ENCODE results near the gene RAD51AP1. TPM values are rescaled to one million over a fixed set of nuclear protein-coding genes. Genes with fewer than 3 reads are reported as not detected.

RAD51AP1 gene
- polyA plus RNA-seq, 3 donors: 1.0 to 1.4 (median 1.3) TPM

- no peaks in the 10 kb centered on the region for H3K27me3 ChIP-seq (ENCODE audit: control insufficient read depth in 2 of 2, insufficient read depth in 2 of 2, low read length in 2 of 2)
- Mint-ChIP-seq H3K27ac (peak overlapping the region in 1 of 7 donors; percentile 8), H3K27me3 (ENCODE audit: low read depth in 3 of 3) (peaks cover 6 to 8% (median 7%) of the 10 kb centered on the region in 3 donors), H3K4me3 (no peak overlapping the region), H3K36me3 (peaks cover 8 to 10% of the 10 kb centered on the region in 2 donors), H3K9me3 (no peaks in the 10 kb centered on the region), H3K4me1 (peaks cover 9% of the 10 kb centered on the region)
- H3K4me2 ChIP-seq (replicated peaks; ENCODE audit: extremely low read depth, low read length, poor library complexity, severe bottlenecking): no peak overlapping the region
- peaks cover 0 to 13% of the 10 kb centered on the region in 2 donors for H3K36me3 ChIP-seq (replicated peaks in 1 of 2; ENCODE audit: control insufficient read depth in 1 of 2, insufficient read depth in 2 of 2, low read length in 2 of 2)
- peaks cover 19% of the 10 kb centered on the region for H3K79me2 ChIP-seq (ENCODE audit: insufficient read depth, low read length)
- H3K27ac ChIP-seq (ENCODE audit: low read depth in 1 of 2, low read length in 2 of 2): no peak overlapping the region
- intact Hi-C loops (cut with micrococcal nuclease): no loop called here
- peaks cover 2 to 8% of the 10 kb centered on the region in 2 donors for H3K4me1 ChIP-seq (ENCODE audit: control insufficient read depth in 1 of 2, insufficient read depth in 2 of 2, low read length in 2 of 2)
- H3K9me3 ChIP-seq (replicated peaks in 1 of 2; ENCODE audit: control insufficient read depth in 1 of 2, insufficient read depth in 1 of 2, low read length in 2 of 2): no peaks in the 10 kb centered on the region
- no peak overlapping the region for H3K9ac ChIP-seq (ENCODE audit: insufficient read depth, low read length, poor library complexity, severe bottlenecking)
- TF ChIP-seq, protein P1, sequence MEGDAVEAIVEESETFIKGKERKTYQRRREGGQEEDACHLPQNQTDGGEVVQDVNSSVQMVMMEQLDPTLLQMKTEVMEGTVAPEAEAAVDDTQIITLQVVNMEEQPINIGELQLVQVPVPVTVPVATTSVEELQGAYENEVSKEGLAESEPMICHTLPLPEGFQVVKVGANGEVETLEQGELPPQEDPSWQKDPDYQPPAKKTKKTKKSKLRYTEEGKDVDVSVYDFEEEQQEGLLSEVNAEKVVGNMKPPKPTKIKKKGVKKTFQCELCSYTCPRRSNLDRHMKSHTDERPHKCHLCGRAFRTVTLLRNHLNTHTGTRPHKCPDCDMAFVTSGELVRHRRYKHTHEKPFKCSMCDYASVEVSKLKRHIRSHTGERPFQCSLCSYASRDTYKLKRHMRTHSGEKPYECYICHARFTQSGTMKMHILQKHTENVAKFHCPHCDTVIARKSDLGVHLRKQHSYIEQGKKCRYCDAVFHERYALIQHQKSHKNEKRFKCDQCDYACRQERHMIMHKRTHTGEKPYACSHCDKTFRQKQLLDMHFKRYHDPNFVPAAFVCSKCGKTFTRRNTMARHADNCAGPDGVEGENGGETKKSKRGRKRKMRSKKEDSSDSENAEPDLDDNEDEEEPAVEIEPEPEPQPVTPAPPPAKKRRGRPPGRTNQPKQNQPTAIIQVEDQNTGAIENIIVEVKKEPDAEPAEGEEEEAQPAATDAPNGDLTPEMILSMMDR (IDR thresholded peaks at IDR 0.05): no peak
- DNase-seq: no peak
- H2AFZ ChIP-seq (ENCODE audit: insufficient read depth, low read depth, low read length, poor library complexity, severe bottlenecking): no peak overlapping the region
- 87% methylated on average over 7 of the region's 7 CpGs for WGBS (ENCODE audit: insufficient coverage)
- H4K20me1 ChIP-seq (ENCODE audit: insufficient read depth, low read length): no peaks in the 10 kb centered on the region
- no peak overlapping the region for H3K4me3 ChIP-seq (replicated peaks in 1 of 3; ENCODE audit: low read depth in 2 of 3, low read length in 3 of 3)
Measured at GRCh38 chr12:4603421-4603820, 64.7 kb downstream of the RAD51AP1 start.

- Histone ChIP-seq H3K79me2 (ENCODE audit: insufficient read depth, low read length) (peaks cover 19% of the 10 kb centered on the region), H4K20me1 (ENCODE audit: insufficient read depth, low read length) (no peaks in the 10 kb centered on the region), H3K27ac (ENCODE audit: low read depth in 1 of 2, low read length in 2 of 2) (no peak overlapping the region), H3K36me3 (replicated peaks in 1 of 2; ENCODE audit: control insufficient read depth in 1 of 2, insufficient read depth in 2 of 2, low read length in 2 of 2) (peaks cover 0 to 13% of the 10 kb centered on the region in 2 donors), H3K4me2 (replicated peaks; ENCODE audit: extremely low read depth, low read length, poor library complexity, severe bottlenecking) (no peak overlapping the region), H3K4me3 (replicated peaks in 1 of 3; ENCODE audit: low read depth in 2 of 3, low read length in 3 of 3) (no peak overlapping the region), H3K27me3 (ENCODE audit: control insufficient read depth in 2 of 2, insufficient read depth in 2 of 2, low read length in 2 of 2) (no peaks in the 10 kb centered on the region), H3K9me3 (replicated peaks in 1 of 2; ENCODE audit: control insufficient read depth in 1 of 2, insufficient read depth in 1 of 2, low read length in 2 of 2) (no peaks in the 10 kb centered on the region), H2AFZ (ENCODE audit: insufficient read depth, low read depth, low read length, poor library complexity, severe bottlenecking) (no peak overlapping the region), H3K9ac (ENCODE audit: insufficient read depth, low read length, poor library complexity, severe bottlenecking) (no peak overlapping the region), H3K4me1 (ENCODE audit: control insufficient read depth in 1 of 2, insufficient read depth in 2 of 2, low read length in 2 of 2) (peaks cover 2 to 8% of the 10 kb centered on the region in 2 donors)
- peaks cover 10 to 12% of the 10 kb centered on the region in 2 donors for H3K36me3 Mint-ChIP-seq
- intact Hi-C loops (cut with micrococcal nuclease): no loop called here
- no peaks in the 10 kb centered on the region for H3K9me3 Mint-ChIP-seq
- peaks cover 9% of the 10 kb centered on the region for H3K4me1 Mint-ChIP-seq
- no peak for DNase-seq
- WGBS (ENCODE audit: insufficient coverage): no CpG with 5 or more reads among the region's 1 CpG
- H3K27me3 Mint-ChIP-seq (ENCODE audit: low read depth in 3 of 3): peaks cover 6 to 8% (median 7%) of the 10 kb centered on the region in 3 donors
- TF ChIP-seq, protein P1 (IDR thresholded peaks at IDR 0.05): no peak
- no peak overlapping the region for H3K27ac Mint-ChIP-seq
- no peak overlapping the region for H3K4me3 Mint-ChIP-seq
Measured at GRCh38 chr12:4603946-4604345, 65.3 kb downstream of the RAD51AP1 start.
